Activated T-cell treated with anti-CD3 and anti-CD28 coated beads, Interleukin-2, amount 50 U/mL, for 4 hours (primary cell): Measurements from ENCODE around the gene SLC12A8. TPM values are rescaled to one million over a fixed set of nuclear protein-coding genes. Genes with fewer than 3 reads are reported as not detected.
A peak's percentile ranks its signal among the peaks of the same experiment; 100 is the strongest.

Source experiments
- ATAC-seq, 2 donors: fragments of 200-7000 bp; cut with Tn5 transposase; one replicate each; pipeline ENCODE4 v1.10.0; 2021
- DNase-seq: peaks from one replicate; pipeline ENCODE4 v3.0.0-alpha.2; 2020
- H3K27me3 Mint-ChIP-seq: one replicate; pipeline ENCODE4 v1.8.0; 2021; ENCODE audit warnings: low read depth, mixed read lengths
- H3K36me3 Mint-ChIP-seq: one replicate; pipeline ENCODE4 v1.8.0; 2022; ENCODE audit warnings: mixed read lengths; ENCODE audit not compliant: insufficient read depth
- H3K4me1 Mint-ChIP-seq: one replicate; pipeline ENCODE4 v1.8.0; 2021; ENCODE audit warnings: low read depth, mixed read lengths
- H3K4me3 Mint-ChIP-seq: one replicate; pipeline ENCODE4 v1.8.0; 2021; ENCODE audit warnings: mild to moderate bottlenecking, moderate library complexity, mixed read lengths
- H3K9me3 Mint-ChIP-seq: one replicate; pipeline ENCODE4 v1.8.0; 2021; ENCODE audit warnings: mixed read lengths
- total RNA-seq, 3 donors: library from RNA; stranded (reverse); gene quantifications; one replicate each; pipeline ENCODE4 v1.2.1, GENCODE V29; 2021

Gene SLC12A8
- total RNA-seq, 3 donors from 2014 or later: 0.35 to 1.7 (median 0.63) TPM

DNA sequence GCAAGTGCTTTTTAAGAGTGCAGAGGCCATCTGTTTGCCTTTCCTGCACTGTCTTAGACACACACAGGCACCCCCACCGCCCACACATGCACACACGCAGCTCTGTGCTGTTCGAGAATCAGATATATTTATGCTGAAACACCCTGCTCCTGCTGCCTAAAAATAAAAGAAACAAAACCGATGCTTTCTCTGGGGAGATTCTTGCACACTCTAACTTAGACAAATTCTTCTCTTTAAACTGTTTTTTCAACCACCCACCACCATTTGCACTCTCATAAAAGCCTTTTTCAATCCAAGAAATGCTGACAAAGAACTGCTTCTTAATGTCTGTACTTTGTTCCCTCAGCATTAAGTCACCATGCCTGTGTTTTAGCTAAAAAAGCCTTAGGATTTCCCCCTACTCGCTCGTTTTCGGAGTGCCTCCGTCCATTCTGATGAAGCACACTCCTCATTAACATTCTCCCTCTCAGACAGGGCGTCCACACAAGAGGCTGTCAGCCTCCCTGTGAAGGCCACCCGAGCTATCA is 26.2 kb downstream of the SLC12A8 start:
- H3K4me1 Mint-ChIP-seq: peaks cover 4% of the 10 kb centered on the region
- ATAC-seq (no peak), DNase-seq (no peak)
- no peaks in the 10 kb centered on the region for H3K27me3 Mint-ChIP-seq
- no peak overlapping the region for H3K4me3 Mint-ChIP-seq
- H3K36me3 Mint-ChIP-seq: no peaks in the 10 kb centered on the region
- H3K9me3 Mint-ChIP-seq: no peaks in the 10 kb centered on the region

- Mint-ChIP-seq H3K4me1 (peaks cover 4% of the 10 kb centered on the region), H3K36me3 (no peaks in the 10 kb centered on the region), H3K4me3 (no peak overlapping the region), H3K9me3 (no peaks in the 10 kb centered on the region), H3K27me3 (no peaks in the 10 kb centered on the region)
- DNase-seq (no peak), ATAC-seq (no peak)
These were observed 26.7 kb downstream of the SLC12A8 start for GRCh38 chr3:125185805-125186204.

DNA sequence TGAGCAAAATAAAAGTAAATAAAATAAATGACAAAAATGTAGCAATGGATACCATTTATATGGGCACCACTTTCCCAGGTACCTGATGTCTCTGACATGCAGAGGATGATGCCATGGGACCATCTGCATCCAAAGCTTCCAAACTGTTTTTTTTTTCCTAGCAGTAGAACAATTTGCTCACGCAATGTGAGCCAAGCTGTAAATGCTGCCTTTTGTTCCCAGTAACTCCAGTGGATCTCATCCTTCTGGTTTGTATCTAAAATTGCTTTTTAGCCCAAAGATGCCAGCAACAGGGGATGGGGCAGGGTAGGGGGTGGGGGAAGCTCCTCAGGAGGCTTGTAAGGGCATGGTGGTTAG is 32.7 kb downstream of the SLC12A8 start:
- no peaks in the 10 kb centered on the region for H3K36me3 Mint-ChIP-seq

GRCh38 chr3:125179143-125179883 is 33.2 kb downstream of the SLC12A8 start:
- H3K9me3 Mint-ChIP-seq: peaks cover 5% of the 10 kb centered on the region
- H3K4me3 Mint-ChIP-seq: no peak overlapping the region
- ATAC-seq: no peak
- H3K36me3 Mint-ChIP-seq: no peaks in the 10 kb centered on the region
- no peaks in the 10 kb centered on the region for H3K4me1 Mint-ChIP-seq
- H3K27me3 Mint-ChIP-seq: no peaks in the 10 kb centered on the region
- DNase-seq: no peak

More for the DNA sequence above, 32.7 kb downstream of the SLC12A8 start:
- DNase-seq (no peak), ATAC-seq (no peak)
- Mint-ChIP-seq H3K4me3 (no peak overlapping the region), H3K27me3 (no peaks in the 10 kb centered on the region), H3K4me1 (no peaks in the 10 kb centered on the region), H3K9me3 (no peaks in the 10 kb centered on the region)

DNA sequence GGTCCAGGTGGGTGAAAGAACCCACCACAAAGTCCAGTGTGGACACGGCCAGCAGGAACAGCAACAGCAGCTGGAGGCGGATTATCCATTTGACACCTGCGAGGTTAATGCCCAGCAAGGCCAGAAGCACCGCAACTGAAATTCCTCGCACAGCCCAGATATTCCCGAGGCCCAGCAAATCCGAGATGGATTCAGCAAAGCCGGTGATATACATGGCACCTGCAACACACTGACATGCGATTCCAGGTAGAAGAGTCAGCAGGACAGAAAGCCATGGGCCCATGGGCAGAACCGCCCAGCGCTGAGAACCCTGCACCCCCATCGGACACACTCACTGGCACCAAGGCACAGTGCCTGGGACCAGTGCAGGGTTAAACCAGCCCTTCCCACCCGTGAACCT is 34.8 kb downstream of the SLC12A8 start:
- H3K36me3 Mint-ChIP-seq: peaks cover 2% of the 10 kb centered on the region
- ATAC-seq (no peak), DNase-seq (no peak)
- no peaks in the 10 kb centered on the region for H3K4me1 Mint-ChIP-seq
- H3K27me3 Mint-ChIP-seq: no peaks in the 10 kb centered on the region
- no peak overlapping the region for H3K4me3 Mint-ChIP-seq
- H3K9me3 Mint-ChIP-seq: peaks cover 14% of the 10 kb centered on the region

DNA sequence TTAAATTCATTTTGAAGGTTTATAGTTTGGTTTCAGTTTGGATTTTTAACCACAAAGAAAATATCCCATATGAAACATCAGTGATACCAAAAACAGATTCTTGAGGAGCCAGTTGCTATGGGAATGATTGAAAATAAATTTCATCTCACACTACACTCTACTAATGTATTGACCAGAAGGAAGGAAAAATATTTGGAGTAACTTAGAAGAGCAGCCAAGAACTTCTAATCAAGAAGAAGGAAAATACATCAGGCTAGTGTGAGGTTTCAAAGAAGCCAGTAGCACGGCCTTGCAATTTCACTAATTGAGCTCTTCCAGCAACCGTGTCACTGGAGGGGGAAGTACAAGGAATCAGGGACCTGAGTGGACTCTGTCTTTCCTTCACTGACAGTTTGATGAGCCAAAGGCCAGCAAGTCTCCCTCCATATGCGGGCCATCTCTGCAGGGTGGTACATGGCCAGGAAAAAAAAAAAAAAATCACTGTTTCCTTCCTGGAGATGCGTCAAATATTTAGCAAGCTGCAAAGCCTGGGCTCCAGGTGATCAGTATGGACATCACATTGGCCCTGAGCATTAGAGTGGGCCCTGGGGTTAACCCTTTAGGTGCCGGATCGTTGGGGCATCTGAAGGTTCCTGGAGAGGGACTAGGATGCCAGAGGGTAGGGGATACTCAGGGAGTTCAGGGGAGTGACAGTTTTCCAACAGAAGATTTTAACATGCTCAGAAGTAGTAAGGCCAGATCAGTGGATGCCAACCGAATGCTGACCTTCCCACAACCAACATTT is 37.1 kb downstream of the SLC12A8 start:
- Mint-ChIP-seq H3K4me3 (no peak overlapping the region), H3K4me1 (no peaks in the 10 kb centered on the region), H3K9me3 (peaks cover 14% of the 10 kb centered on the region), H3K27me3 (no peaks in the 10 kb centered on the region), H3K36me3 (peaks cover 2% of the 10 kb centered on the region)
- DNase-seq: no peak
- ATAC-seq: no peak

DNA sequence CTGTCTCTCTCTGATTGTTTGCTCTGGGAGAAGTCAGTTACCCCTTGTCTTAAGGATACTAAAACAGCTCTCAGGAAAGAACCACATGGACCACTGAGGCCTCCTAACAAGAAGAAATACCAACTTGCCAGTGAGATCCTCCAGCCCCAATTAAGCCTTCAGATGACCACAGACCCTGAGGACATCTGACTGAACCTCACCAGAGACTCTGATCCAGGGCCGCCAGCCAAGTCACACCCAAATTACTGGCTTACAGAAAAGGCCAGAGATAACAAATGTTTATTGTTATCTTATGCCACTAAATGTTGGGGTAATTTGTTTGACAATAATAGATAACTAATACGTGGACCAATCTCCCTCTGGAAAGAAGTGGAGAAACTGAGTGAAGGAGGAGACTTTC is 40.2 kb downstream of the SLC12A8 start:
- peaks cover 3% of the 10 kb centered on the region for H3K27me3 Mint-ChIP-seq
- H3K4me1 Mint-ChIP-seq: no peaks in the 10 kb centered on the region
- ATAC-seq: no peak
- peaks cover 2% of the 10 kb centered on the region for H3K36me3 Mint-ChIP-seq
- peaks cover 14% of the 10 kb centered on the region for H3K9me3 Mint-ChIP-seq
- no peak overlapping the region for H3K4me3 Mint-ChIP-seq
- DNase-seq: no peak

DNA sequence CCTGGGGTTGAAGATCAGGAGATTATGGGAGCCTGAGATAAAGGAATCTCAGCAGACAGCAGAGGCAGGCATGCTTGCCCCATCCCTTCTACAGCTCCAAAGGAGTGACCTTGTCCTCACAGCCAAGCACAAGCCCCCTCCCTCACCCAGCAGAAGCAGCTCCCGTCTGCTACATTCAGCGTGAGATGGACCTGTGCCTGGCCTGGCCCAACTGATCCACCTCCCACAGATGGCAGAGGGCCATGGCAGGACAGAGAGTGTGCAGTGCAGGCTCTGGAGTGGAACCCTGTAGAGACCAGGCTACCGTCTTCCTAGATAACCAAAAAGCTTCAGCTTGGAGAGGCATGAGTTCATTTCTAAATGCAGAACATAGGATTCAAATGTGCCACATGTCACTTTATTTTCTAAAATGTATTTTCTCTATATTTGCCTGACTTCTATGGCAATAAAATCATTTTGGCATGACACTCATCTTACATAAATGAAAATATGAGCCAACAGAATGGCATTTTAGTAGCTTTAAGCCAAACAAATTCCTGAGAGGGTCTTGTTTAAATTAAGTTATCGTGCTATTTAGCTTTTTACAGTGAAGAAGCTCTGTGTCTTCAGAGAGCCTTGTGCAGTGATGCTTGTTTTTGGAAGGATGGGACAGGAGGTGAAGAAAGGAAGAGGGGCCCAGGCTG is 43.7 kb downstream of the SLC12A8 start:
- Mint-ChIP-seq H3K36me3 (peaks cover 2% of the 10 kb centered on the region), H3K4me3 (no peak overlapping the region), H3K4me1 (no peaks in the 10 kb centered on the region), H3K27me3 (peaks cover 3% of the 10 kb centered on the region), H3K9me3 (peaks cover 6% of the 10 kb centered on the region)
- no peak for DNase-seq
- no peak for ATAC-seq

GRCh38 chr3:125166599-125167136 is 45.9 kb downstream of the SLC12A8 start:
- Mint-ChIP-seq H3K4me1 (no peaks in the 10 kb centered on the region), H3K9me3 (no peaks in the 10 kb centered on the region), H3K36me3 (no peaks in the 10 kb centered on the region), H3K4me3 (no peak overlapping the region), H3K27me3 (peaks cover 3% of the 10 kb centered on the region)
- ATAC-seq (no peak), DNase-seq (no peak)

DNA sequence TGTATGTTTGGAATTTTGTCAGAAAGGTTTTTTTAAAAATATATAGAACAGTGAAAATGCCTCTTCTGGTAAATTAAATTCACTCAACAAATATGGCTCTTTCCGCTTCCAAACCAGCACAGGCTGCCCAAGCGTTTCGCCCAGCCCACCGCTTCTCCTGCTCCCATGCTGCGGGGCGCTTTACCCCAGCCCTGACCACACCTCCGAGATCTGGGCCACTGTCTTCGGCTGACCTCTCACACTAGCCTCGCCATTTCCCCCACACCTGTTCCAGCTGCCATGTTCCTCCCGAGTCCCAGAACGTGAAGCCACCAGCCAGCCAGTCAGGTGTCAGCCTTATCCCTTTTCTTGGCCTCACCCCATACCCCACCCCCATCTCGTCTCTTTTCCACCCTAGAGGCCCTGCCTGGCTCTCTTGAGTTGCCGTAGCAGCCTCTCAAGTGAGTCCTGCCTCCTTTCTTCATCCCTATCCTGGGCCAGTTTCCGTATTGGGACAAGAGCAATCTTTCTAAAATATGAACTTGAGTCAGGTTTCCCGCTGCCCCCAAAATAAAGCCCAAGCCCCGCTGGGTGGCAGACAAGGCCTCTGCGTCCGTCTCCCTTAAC is 46.5 kb downstream of the SLC12A8 start:
- no peaks in the 10 kb centered on the region for H3K4me1 Mint-ChIP-seq
- H3K4me3 Mint-ChIP-seq: no peak overlapping the region
- DNase-seq (no peak), ATAC-seq (no peak)
- no peaks in the 10 kb centered on the region for H3K9me3 Mint-ChIP-seq
- H3K36me3 Mint-ChIP-seq: no peaks in the 10 kb centered on the region
- H3K27me3 Mint-ChIP-seq: peaks cover 3% of the 10 kb centered on the region

- Mint-ChIP-seq H3K4me3 (no peak overlapping the region), H3K27me3 (peaks cover 3% of the 10 kb centered on the region)
These were observed 47.2 kb downstream of the SLC12A8 start for GRCh38 chr3:125165189-125165947.

DNA sequence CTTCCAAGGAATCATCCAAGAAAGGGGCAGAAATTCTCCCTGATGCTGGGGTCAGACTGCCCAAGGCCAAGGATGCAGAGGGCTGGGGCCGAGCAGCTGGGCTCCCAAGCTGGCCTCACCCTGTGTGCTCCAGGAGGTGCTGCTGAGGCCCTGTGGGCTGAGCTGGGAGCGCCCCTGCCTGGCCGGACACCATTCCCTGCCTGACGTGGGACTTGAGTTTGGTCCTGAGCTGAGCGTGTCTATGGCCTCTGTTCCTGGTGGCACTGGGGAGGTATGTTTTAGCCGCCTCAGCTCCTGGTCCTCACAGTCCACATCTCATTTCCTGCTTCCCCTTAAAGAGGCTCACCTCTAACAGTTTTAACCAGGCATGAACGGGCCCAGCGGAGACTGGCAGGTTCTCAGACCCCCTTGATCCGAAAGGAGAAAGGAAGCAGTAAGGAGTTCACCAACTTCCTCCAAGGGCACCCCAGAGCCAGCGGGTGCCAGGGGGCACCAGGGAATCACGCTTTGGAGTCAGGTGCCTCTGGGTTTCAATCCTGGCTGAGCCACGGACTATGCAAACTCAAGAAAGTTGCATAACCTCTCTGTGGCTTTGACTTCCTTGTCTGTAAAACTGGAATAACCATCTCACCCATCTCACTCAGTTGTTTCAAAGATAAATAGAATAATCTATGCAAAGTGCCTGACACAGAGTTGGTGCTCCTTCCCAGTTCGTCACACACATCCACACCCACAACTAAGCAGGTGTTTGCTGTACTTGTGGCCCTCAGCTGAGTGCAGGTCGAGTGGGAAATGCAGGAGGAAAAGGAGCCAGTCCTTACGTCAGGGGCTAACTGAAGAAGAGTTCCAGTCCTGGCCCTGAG is 48.6 kb downstream of the SLC12A8 start:
- no peaks in the 10 kb centered on the region for H3K36me3 Mint-ChIP-seq
- no peaks in the 10 kb centered on the region for H3K27me3 Mint-ChIP-seq
- no peaks in the 10 kb centered on the region for H3K4me1 Mint-ChIP-seq
- H3K9me3 Mint-ChIP-seq: no peaks in the 10 kb centered on the region
- no peak overlapping the region for H3K4me3 Mint-ChIP-seq
- DNase-seq (no peak), ATAC-seq (no peak)

More at GRCh38 chr3:125165189-125165947, 47.2 kb downstream of the SLC12A8 start:
- no peak for DNase-seq
- Mint-ChIP-seq H3K9me3 (no peaks in the 10 kb centered on the region), H3K4me1 (no peaks in the 10 kb centered on the region), H3K36me3 (no peaks in the 10 kb centered on the region)
- ATAC-seq: peak in 1 of 2 donors; percentile 46
